SK-N-SH (cell line): Measurements from ENCODE around the gene CHSY1.

Experiments used
- GATA2 ChIP-seq: sonication (generic); formaldehyde crosslinking; IDR thresholded peaks from 2 replicates; pipeline ENCODE4 v1.5.0; 2020; ENCODE audit warnings: mild to moderate bottlenecking, missing genetic modification reagents
- MXI1 ChIP-seq: IDR thresholded peaks from 2 replicates; pipeline ENCODE4 v1.6.1; 2012; ENCODE audit warnings: mild to moderate bottlenecking, low read depth, low read length, improper control_type of control experiment
- NRF1 ChIP-seq: IDR thresholded peaks from 2 replicates; pipeline ENCODE4 v1.6.1; 2012; ENCODE audit warnings: low read depth, mild to moderate bottlenecking, low read length
- SIN3A ChIP-seq: IDR thresholded peaks from 2 replicates; pipeline ENCODE4 v1.6.1; 2012; ENCODE audit warnings: low read depth, mild to moderate bottlenecking, low read length, moderate library complexity, borderline replicate concordance
- SMC3 ChIP-seq: IDR thresholded peaks from 2 replicates; pipeline ENCODE4 v1.6.1; 2012; ENCODE audit warnings: low read depth, low read length, improper control_type of control experiment
- TF ChIP-seq, protein P1 (sequence below): fragments of 200-600 bp; sonication (generic); IDR thresholded peaks from 2 replicates; pipeline ENCODE4 v1.6.1; 2017; ENCODE audit warnings: antibody characterized with exemption, mild to moderate bottlenecking, moderate library complexity

DNA sequence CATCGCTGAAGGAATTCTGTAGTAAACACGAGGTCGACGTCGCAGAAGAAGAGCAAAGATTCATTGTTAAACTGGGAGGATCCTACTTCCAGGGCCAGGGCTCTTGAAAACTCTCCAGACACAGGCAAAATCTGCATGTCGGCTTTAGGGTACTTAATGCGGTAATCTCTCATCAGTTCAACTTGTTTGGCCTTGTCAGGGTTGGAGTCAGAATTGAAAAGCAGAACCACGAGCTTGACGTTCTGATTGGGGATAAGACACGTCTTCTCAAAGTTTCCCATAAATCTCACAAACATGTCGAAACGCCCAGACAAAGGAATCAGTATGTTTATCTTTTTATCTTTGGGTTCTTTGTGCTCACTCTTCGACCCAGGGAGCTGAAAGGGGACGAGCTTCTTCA lies 74.0 kb downstream of the CHSY1 start:
- TF ChIP-seq, protein P1, sequence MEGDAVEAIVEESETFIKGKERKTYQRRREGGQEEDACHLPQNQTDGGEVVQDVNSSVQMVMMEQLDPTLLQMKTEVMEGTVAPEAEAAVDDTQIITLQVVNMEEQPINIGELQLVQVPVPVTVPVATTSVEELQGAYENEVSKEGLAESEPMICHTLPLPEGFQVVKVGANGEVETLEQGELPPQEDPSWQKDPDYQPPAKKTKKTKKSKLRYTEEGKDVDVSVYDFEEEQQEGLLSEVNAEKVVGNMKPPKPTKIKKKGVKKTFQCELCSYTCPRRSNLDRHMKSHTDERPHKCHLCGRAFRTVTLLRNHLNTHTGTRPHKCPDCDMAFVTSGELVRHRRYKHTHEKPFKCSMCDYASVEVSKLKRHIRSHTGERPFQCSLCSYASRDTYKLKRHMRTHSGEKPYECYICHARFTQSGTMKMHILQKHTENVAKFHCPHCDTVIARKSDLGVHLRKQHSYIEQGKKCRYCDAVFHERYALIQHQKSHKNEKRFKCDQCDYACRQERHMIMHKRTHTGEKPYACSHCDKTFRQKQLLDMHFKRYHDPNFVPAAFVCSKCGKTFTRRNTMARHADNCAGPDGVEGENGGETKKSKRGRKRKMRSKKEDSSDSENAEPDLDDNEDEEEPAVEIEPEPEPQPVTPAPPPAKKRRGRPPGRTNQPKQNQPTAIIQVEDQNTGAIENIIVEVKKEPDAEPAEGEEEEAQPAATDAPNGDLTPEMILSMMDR: no peak
- TF ChIP-seq SIN3A (no peak), GATA2 (CRISPR knock-in tag) (no peak), SMC3 (no peak), NRF1 (no peak), MXI1 (no peak)
